Esophagus muscularis mucosa (tissue), 4 donors: ENCODE results near the gene CCL2. TPM values are rescaled to one million over a fixed set of nuclear protein-coding genes. Genes with fewer than 3 reads are reported as not detected.

Experiments
- DNase-seq: peaks from one replicate; pipeline ENCODE4 v3.0.0-alpha.2; 2017; ENCODE audit errors: extremely low spot score
- H3K27ac ChIP-seq, 4 donors: fragments of 200-600 bp; sonication (generic); replicated peaks in 1 of 4; 1 replicate in 3 of 4; 2 replicates in 1 of 4; pipeline ENCODE4 v1.5.1; 2016 to 2019; ENCODE audit warnings: mild to moderate bottlenecking in 1 of 4
- H3K27me3 ChIP-seq, 4 donors: fragments of 200-600 bp; sonication (generic); one replicate each; pipeline versions ENCODE4 v1.5.1 to v1.6.0; 2016 to 2019
- H3K36me3 ChIP-seq, 4 donors: fragments of 200-600 bp; sonication (generic); one replicate each; pipeline ENCODE4 v1.5.1; 2016 to 2019
- H3K4me1 ChIP-seq, 4 donors: fragments of 200-600 bp; sonication (generic); one replicate each; pipeline ENCODE4 v1.5.1; 2016 to 2019
- H3K4me3 ChIP-seq, 4 donors: fragments of 200-600 bp; sonication (generic); 1 replicate in 2 of 4; 2 replicates in 2 of 4; pipeline ENCODE4 v1.5.1; 2016 to 2019; ENCODE audit warnings: mild to moderate bottlenecking in 4 of 4, moderate library complexity in 1 of 4
- H3K9me3 ChIP-seq, 4 donors: fragments of 200-600 bp; sonication (generic); 1 replicate in 3 of 4; 2 replicates in 1 of 4; pipeline ENCODE4 v1.5.1; 2016 to 2019
- CTCF ChIP-seq, 3 experiments: fragments of 200-600 bp in 2 of 3; fragments of 450-650 bp in 1 of 3; sonication (generic) in 2 of 3; IDR thresholded peaks; one replicate each; pipeline ENCODE4 v1.5.1; 2017 to 2019; ENCODE audit warnings: antibody characterized with exemption in 3 of 3, mild to moderate bottlenecking in 2 of 3, moderate library complexity in 1 of 3
- EP300 ChIP-seq: sonication (generic); formaldehyde crosslinking; IDR thresholded peaks from one replicate; pipeline ENCODE4 v1.6.1; 2017; ENCODE audit warnings: antibody characterized with exemption
- POLR2A ChIP-seq: fragments of 450-650 bp; IDR thresholded peaks from one replicate; pipeline ENCODE4 v1.6.1; 2017; ENCODE audit warnings: antibody characterized with exemption, moderate library complexity, mild to moderate bottlenecking, low read depth
- POLR2AphosphoS5 ChIP-seq, 2 donors: sonication (generic); formaldehyde crosslinking; IDR thresholded peaks; one replicate each; pipeline ENCODE4 v1.6.1; 2017; ENCODE audit warnings: antibody characterized with exemption in 2 of 2
- WGBS: methylation state at CpG from one replicate; pipeline ENCODE4 v1.1.5; 2018; 5-methylcytosine and 5-hydroxymethylcytosine counted together
- intact Hi-C: fragments of 100-400 bp; cut with DNase I; formaldehyde crosslinking; loops from one replicate; pipeline ENCODE4 v1.15.1; 2023
- total RNA-seq, 4 donors: library from RNA; depleted of rRNA; stranded (reverse); fragments of >200 nt; gene quantifications; one replicate each; pipeline versions ENCODE4 v1.1.0 to v1.2.1, GENCODE V29; 2016

The CCL2 gene
- 100 to 1,000 TPM in 1 of 4 donors, 10 to 100 TPM in 2, 1 to 10 TPM in 1; 7.1 to 514 (median 20.8) TPM for total RNA-seq

GRCh38 chr17:34254651-34255380 lies at the start of gene CCL2:
TSS of gene CCL2 (plus strand) at chr17:34255285. CDS start at chr17:34255350, 65 bp downstream.
- WGBS, result 8% methylated on average over 11 of the region's 11 CpGs
- Histone ChIP-seq H3K4me3 (peak within 1 kb of the TSS; percentile 32 to 53 (median 52)), H3K9me3 (no peaks in the 10 kb centered on the region), H3K27me3 (no peaks in the 10 kb centered on the region), H3K36me3 (no peaks in the 10 kb centered on the region), H3K4me1 (peaks cover 58 to 79% (median 76%) of the 10 kb centered on the region in 4 donors), H3K27ac (peak within 1 kb of the TSS; percentile 84 to 87 (median 85))
- TF ChIP-seq EP300 (peak; percentile 38), CTCF (IDR thresholded peaks at IDR 0.05) (no peak), POLR2AphosphoS5 (IDR thresholded peaks at IDR 0.05) (peak; percentile 81 to 85), POLR2A (peak; percentile 49)
- intact Hi-C loops, result no loop called here
- DNase-seq, result peak; percentile 96

GRCh38 chr17:34205401-34205800 lies 49.7 kb upstream of the CCL2 start:
- WGBS, result 100% methylated on average over 1 of the region's 1 CpG
- H3K4me3 ChIP-seq, result no peak overlapping the region
- peaks cover 0 to 6% (median 3%) of the 10 kb centered on the region in 4 donors for H3K9me3 ChIP-seq
- peaks cover 0 to 11% (median 7%) of the 10 kb centered on the region in 4 donors for H3K4me1 ChIP-seq
- intact Hi-C loops, result loop anchor here (10.0 kb wide), 1 partner anchor 59 kb away; no protein-coding TSS in a partner anchor
- H3K36me3 ChIP-seq, result no peaks in the 10 kb centered on the region
- TF ChIP-seq POLR2AphosphoS5 (IDR thresholded peaks at IDR 0.05), result no peak
- TF ChIP-seq POLR2A, result no peak
- no peak for TF ChIP-seq EP300
- no peak for TF ChIP-seq CTCF (IDR thresholded peaks at IDR 0.05)
- no peak overlapping the region for H3K27ac ChIP-seq
- no peaks in the 10 kb centered on the region for H3K27me3 ChIP-seq
- DNase-seq, result no peak

- H3K4me1 ChIP-seq, result peaks cover 0 to 11% (median 4%) of the 10 kb centered on the region in 4 donors
- 76% methylated on average over 3 of the region's 3 CpGs for WGBS
- TF ChIP-seq POLR2AphosphoS5 (IDR thresholded peaks at IDR 0.05) (no peak), CTCF (IDR thresholded peaks at IDR 0.05) (no peak), EP300 (no peak), POLR2A (no peak)
- intact Hi-C loops, result loop anchor here (10.0 kb wide), 1 partner anchor 58 kb away; no protein-coding TSS in a partner anchor
- peaks cover 0 to 6% (median 3%) of the 10 kb centered on the region in 4 donors for H3K9me3 ChIP-seq
- H3K4me3 ChIP-seq, result no peak overlapping the region
- no peaks in the 10 kb centered on the region for H3K27me3 ChIP-seq
- H3K27ac ChIP-seq, result no peak overlapping the region
- H3K36me3 ChIP-seq, result no peaks in the 10 kb centered on the region
- no peak for DNase-seq
Observed at GRCh38 chr17:34206569-34206968, 48.5 kb upstream of the CCL2 start.

GRCh38 chr17:34207572-34207971 lies 47.5 kb upstream of the CCL2 start:
- Histone ChIP-seq H3K4me3 (no peak overlapping the region), H3K36me3 (no peaks in the 10 kb centered on the region), H3K27ac (no peak overlapping the region), H3K4me1 (peaks cover 0 to 11% (median 4%) of the 10 kb centered on the region in 4 donors), H3K27me3 (no peaks in the 10 kb centered on the region), H3K9me3 (peaks cover 0 to 6% (median 3%) of the 10 kb centered on the region in 4 donors)
- intact Hi-C loops, result loop anchor here (10.0 kb wide), 1 partner anchor 57 kb away; no protein-coding TSS in a partner anchor
- 91% methylated on average over 2 of the region's 2 CpGs for WGBS
- DNase-seq, result no peak
- no peak for TF ChIP-seq POLR2AphosphoS5 (IDR thresholded peaks at IDR 0.05)
- TF ChIP-seq EP300, result no peak
- no peak for TF ChIP-seq POLR2A
- TF ChIP-seq CTCF (IDR thresholded peaks at IDR 0.05), result no peak
